Smooth muscle cell (in vitro differentiated cells): Measurements from ENCODE around the gene SEC22A. TPM values are rescaled to one million over a fixed set of nuclear protein-coding genes. Genes with fewer than 3 reads are reported as not detected.

Source experiments
- DNase-seq: peaks from one replicate; lab custom pipeline; 2025; ENCODE audit not compliant: unreplicated experiment; lab: John Stamatoyannopoulos, UW
- H2AFZ ChIP-seq: fragments of 200-600 bp; sonication (generic); 2 replicates; pipeline ENCODE4 v1.6.0; 2016; ENCODE audit warnings: antibody characterized with exemption, low read depth, mild to moderate bottlenecking
- H3F3A ChIP-seq: fragments of 200-600 bp; sonication (generic); 2 replicates; pipeline ENCODE4 v1.6.0; 2017; ENCODE audit warnings: antibody characterized with exemption, low read depth
- H3K27ac ChIP-seq: fragments of 200-600 bp; sonication (generic); 2 replicates; pipeline ENCODE4 v1.5.1; 2016; ENCODE audit warnings: low read depth, mild to moderate bottlenecking
- H3K27me3 ChIP-seq: fragments of 200-600 bp; sonication (generic); 2 replicates; pipeline ENCODE4 v1.6.1; 2016; ENCODE audit warnings: low read depth, mild to moderate bottlenecking
- H3K36me3 ChIP-seq: fragments of 200-600 bp; sonication (generic); 2 replicates; pipeline ENCODE4 v1.5.1; 2016; ENCODE audit warnings: low read depth
- H3K4me1 ChIP-seq: fragments of 200-600 bp; sonication (generic); 2 replicates; pipeline ENCODE4 v1.5.1; 2016; ENCODE audit warnings: low read depth
- H3K4me2 ChIP-seq: fragments of 200-600 bp; sonication (generic); 2 replicates; pipeline ENCODE4 v1.6.0; 2016; ENCODE audit warnings: mild to moderate bottlenecking
- H3K4me3 ChIP-seq: fragments of 200-600 bp; sonication (generic); 2 replicates; pipeline ENCODE4 v1.5.1; 2016; ENCODE audit warnings: mild to moderate bottlenecking
- H3K79me2 ChIP-seq: fragments of 200-600 bp; sonication (generic); 2 replicates; pipeline ENCODE4 v1.6.0; 2016; ENCODE audit warnings: low read depth, mild to moderate bottlenecking
- H3K9ac ChIP-seq: fragments of 200-600 bp; sonication (generic); 2 replicates; pipeline ENCODE4 v1.6.0; 2016; ENCODE audit warnings: low read depth
- H3K9me3 ChIP-seq: fragments of 200-600 bp; sonication (generic); replicated peaks from 2 replicates; pipeline ENCODE4 v1.5.1; 2016; ENCODE audit warnings: low read depth
- H4K20me1 ChIP-seq: fragments of 200-600 bp; sonication (generic); 2 replicates; pipeline ENCODE4 v1.6.0; 2016; ENCODE audit warnings: low read depth
- CTCF ChIP-seq: fragments of 200-600 bp; sonication (generic); IDR thresholded peaks from 2 replicates; pipeline ENCODE4 v1.5.1; 2017; ENCODE audit warnings: borderline replicate concordance, mild to moderate bottlenecking, antibody characterized with exemption; ENCODE audit not compliant: insufficient read depth, poor library complexity, severe bottlenecking
- WGBS: methylation state at CpG from one replicate; pipeline ENCODE4 v1.1.7; 2016; ENCODE audit warnings: low lambda C conversion rate; 5-methylcytosine and 5-hydroxymethylcytosine counted together
- polyA plus RNA-seq: library from polyadenylated mRNA; unstranded; fragments of >200 nt; fragmentation: Nextera tagmentation; extraction: Ambion mirVana; gene quantifications from 2 replicates; pipeline ENCODE4 v1.2.1, GENCODE V29; 2016
- total RNA-seq: library from RNA; depleted of rRNA; stranded (reverse); fragments of >200 nt; gene quantifications from 2 replicates; pipeline ENCODE4 v1.2.3, GENCODE V29; 2014

The SEC22A gene
- total and polyA plus RNA-seq, 2 experiments from 2014 or later, result 30.7 to 34.2 TPM

GRCh38 chr3:123167686-123168085, 34.1 kb upstream of the SEC22A start:
- peaks cover 21% of the 10 kb centered on the region for H3K36me3 ChIP-seq
- no peaks in the 10 kb centered on the region for H3F3A ChIP-seq
- DNase-seq, result no peak
- no peaks in the 10 kb centered on the region for H3K9me3 ChIP-seq
- H3K4me1 ChIP-seq, result no peaks in the 10 kb centered on the region
- 93% methylated on average over 2 of the region's 2 CpGs for WGBS
- H3K9ac ChIP-seq, result no peak overlapping the region
- no peak overlapping the region for H2AFZ ChIP-seq
- H3K79me2 ChIP-seq, result no peaks in the 10 kb centered on the region
- no peaks in the 10 kb centered on the region for H4K20me1 ChIP-seq
- no peaks in the 10 kb centered on the region for H3K27me3 ChIP-seq
- no peak for TF ChIP-seq CTCF
- H3K4me3 ChIP-seq, result no peak overlapping the region
- no peak overlapping the region for H3K27ac ChIP-seq
- H3K4me2 ChIP-seq, result no peak overlapping the region

GRCh38 chr3:123168122-123168521, 33.6 kb upstream of the SEC22A start:
- H3K4me2 ChIP-seq, result no peak overlapping the region
- H3K27me3 ChIP-seq, result no peaks in the 10 kb centered on the region
- H3K9ac ChIP-seq, result no peak overlapping the region
- no peak for DNase-seq
- H2AFZ ChIP-seq, result no peak overlapping the region
- TF ChIP-seq CTCF, result no peak
- no peaks in the 10 kb centered on the region for H4K20me1 ChIP-seq
- no peaks in the 10 kb centered on the region for H3K79me2 ChIP-seq
- no peak overlapping the region for H3K27ac ChIP-seq
- no peaks in the 10 kb centered on the region for H3F3A ChIP-seq
- no peak overlapping the region for H3K4me3 ChIP-seq
- no peaks in the 10 kb centered on the region for H3K9me3 ChIP-seq
- H3K36me3 ChIP-seq, result peaks cover 21% of the 10 kb centered on the region
- no peaks in the 10 kb centered on the region for H3K4me1 ChIP-seq

- Histone ChIP-seq H4K20me1 (no peaks in the 10 kb centered on the region), H3K4me3 (no peak overlapping the region), H2AFZ (no peak overlapping the region), H3K79me2 (no peaks in the 10 kb centered on the region), H3K4me1 (no peaks in the 10 kb centered on the region), H3K9ac (no peak overlapping the region), H3K36me3 (peaks cover 19% of the 10 kb centered on the region), H3K27ac (no peak overlapping the region), H3K4me2 (no peak overlapping the region), H3K9me3 (no peaks in the 10 kb centered on the region), H3F3A (no peaks in the 10 kb centered on the region), H3K27me3 (no peaks in the 10 kb centered on the region)
- 91% methylated on average over 2 of the region's 2 CpGs for WGBS
- TF ChIP-seq CTCF, result no peak
- DNase-seq, result no peak
These were observed 33.1 kb upstream of the SEC22A start for GRCh38 chr3:123168605-123169004.

- Histone ChIP-seq H3F3A (no peaks in the 10 kb centered on the region), H3K4me3 (no peak overlapping the region), H3K4me1 (no peaks in the 10 kb centered on the region), H2AFZ (no peak overlapping the region), H3K27me3 (no peaks in the 10 kb centered on the region), H3K79me2 (no peaks in the 10 kb centered on the region), H3K4me2 (no peak overlapping the region), H4K20me1 (no peaks in the 10 kb centered on the region), H3K9me3 (no peaks in the 10 kb centered on the region), H3K36me3 (peaks cover 10% of the 10 kb centered on the region), H3K9ac (no peak overlapping the region), H3K27ac (no peak overlapping the region)
- 83% methylated on average over 5 of the region's 5 CpGs for WGBS
- no peak for TF ChIP-seq CTCF
- no peak for DNase-seq
These were observed 32.2 kb upstream of the SEC22A start for GRCh38 chr3:123169492-123169929.
